Measurements from ENCODE around the gene ZNF8.
"Not testable (repeated sequence)": the region's sequence is repeated elsewhere in the genome, so short reads cannot be mapped to it uniquely, and the experiment has no call there.

ZNF8 gene

DNA sequence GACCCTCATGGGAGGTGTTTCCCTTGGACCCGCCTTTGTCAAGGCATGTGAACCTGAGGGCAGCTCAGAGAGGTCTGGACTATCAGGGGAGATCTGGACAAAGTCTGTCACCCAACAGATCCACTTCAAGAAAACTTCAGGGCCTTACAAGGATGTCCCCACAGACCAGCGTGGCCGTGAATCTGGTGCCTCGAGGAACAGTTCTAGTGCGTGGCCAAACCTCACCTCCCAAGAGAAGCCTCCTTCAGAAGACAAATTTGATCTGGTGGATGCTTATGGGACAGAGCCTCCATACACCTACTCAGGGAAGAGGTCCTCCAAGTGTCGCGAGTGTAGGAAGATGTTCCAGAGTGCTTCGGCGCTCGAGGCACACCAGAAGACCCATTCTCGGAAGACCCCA lies 59.6 kb downstream of the ZNF8 start:
- no peak for DNase-seq

DNA sequence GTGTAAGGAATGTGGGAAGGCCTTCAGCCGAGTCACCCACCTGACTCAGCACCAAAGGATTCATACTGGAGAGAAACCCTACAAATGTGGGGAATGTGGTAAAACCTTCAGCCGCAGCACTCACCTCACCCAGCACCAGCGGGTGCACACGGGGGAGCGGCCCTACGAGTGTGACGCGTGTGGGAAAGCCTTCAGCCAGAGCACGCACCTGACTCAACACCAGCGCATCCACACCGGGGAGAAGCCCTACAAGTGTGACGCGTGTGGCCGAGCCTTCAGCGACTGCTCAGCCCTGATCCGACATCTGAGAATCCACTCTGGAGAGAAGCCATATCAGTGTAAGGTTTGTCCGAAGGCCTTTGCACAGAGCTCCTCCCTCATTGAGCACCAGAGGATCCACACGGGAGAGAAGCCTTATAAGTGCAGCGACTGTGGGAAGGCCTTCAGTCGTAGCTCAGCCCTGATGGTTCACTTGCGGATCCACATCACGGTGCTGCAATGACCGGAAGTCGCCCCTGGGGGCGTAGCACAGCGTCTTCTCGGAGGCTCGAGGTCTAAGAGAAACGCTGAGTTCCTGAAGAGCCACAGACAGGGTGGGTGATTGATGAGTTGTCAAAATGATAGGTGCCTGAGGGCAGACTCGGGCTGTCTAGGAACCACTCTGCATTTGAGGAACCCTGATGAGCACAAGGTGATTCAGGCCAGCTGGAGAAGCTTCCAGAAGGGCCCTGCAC lies 60.2 kb downstream of the ZNF8 start:
- no peak for DNase-seq

- no peak for DNase-seq
Measured at GRCh38 chr19:58345558-58345957, 66.8 kb downstream of the ZNF8 start.

- peak; percentile 70 for DNase-seq
Measured at GRCh38 chr19:58346961-58347929, 68.5 kb downstream of the ZNF8 start.

DNA sequence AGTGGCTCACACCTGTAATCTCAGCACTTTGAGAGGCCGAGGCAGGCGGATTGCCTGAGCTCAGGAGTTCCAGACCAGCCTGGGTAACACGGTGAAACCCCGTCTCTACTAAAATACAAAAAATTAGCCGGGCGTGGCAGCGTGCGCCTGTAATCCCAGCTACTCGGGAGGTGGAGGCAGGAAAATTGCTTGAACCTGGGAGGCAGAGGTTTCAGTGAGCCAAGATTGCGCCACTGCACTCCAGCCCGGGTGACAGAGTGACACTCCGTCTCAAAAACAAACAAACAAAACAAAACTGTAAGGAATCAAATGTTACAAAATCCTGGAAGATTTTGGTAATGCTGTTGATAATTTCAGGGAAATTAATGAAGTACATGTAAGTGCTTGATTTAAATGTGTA lies 69.3 kb downstream of the ZNF8 start:
- DNase-seq, result not testable (repeated sequence)

DNA sequence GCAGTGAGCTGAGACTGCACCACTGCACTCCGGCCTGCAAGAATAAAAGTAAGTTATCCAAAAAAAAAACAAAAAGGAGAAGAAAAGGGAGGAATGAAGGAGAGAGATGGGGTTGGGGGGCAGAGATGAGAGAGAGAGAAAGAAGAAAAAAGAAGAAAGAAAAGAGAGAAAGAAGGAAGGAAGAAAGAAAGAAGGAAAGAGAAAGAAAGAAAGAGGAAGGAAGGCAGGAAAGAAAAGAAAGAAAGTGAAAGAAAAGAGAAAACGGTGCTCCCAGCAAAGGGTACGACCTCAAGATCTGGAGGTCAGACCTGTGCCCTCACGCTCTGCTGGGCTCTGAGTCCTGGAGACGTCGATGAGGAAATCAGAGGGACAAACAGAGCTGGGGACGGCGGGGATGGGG lies 70.8 kb downstream of the ZNF8 start:
- DNase-seq, result no peak

- no peak for DNase-seq
Measured at GRCh38 chr19:58350001-58350861, 71.5 kb downstream of the ZNF8 start.

- DNase-seq, result no peak
Measured at GRCh38 chr19:58350871-58351557, 72.3 kb downstream of the ZNF8 start.

- no peak for DNase-seq
Measured at GRCh38 chr19:58351558-58351878, 72.8 kb downstream of the ZNF8 start.

GRCh38 chr19:58351990-58352755 lies 73.4 kb downstream of the ZNF8 start:
- DNase-seq, result no peak
